ENCODE results near the gene NKX6-2. TPM values are rescaled to one million over a fixed set of nuclear protein-coding genes. Genes with fewer than 3 reads are reported as not detected.

NKX6-2 gene
- total and polyA plus RNA-seq, 2 experiments from 2014 or later, result 0.24 to 9.3 TPM

- TF ChIP-seq, protein P1, sequence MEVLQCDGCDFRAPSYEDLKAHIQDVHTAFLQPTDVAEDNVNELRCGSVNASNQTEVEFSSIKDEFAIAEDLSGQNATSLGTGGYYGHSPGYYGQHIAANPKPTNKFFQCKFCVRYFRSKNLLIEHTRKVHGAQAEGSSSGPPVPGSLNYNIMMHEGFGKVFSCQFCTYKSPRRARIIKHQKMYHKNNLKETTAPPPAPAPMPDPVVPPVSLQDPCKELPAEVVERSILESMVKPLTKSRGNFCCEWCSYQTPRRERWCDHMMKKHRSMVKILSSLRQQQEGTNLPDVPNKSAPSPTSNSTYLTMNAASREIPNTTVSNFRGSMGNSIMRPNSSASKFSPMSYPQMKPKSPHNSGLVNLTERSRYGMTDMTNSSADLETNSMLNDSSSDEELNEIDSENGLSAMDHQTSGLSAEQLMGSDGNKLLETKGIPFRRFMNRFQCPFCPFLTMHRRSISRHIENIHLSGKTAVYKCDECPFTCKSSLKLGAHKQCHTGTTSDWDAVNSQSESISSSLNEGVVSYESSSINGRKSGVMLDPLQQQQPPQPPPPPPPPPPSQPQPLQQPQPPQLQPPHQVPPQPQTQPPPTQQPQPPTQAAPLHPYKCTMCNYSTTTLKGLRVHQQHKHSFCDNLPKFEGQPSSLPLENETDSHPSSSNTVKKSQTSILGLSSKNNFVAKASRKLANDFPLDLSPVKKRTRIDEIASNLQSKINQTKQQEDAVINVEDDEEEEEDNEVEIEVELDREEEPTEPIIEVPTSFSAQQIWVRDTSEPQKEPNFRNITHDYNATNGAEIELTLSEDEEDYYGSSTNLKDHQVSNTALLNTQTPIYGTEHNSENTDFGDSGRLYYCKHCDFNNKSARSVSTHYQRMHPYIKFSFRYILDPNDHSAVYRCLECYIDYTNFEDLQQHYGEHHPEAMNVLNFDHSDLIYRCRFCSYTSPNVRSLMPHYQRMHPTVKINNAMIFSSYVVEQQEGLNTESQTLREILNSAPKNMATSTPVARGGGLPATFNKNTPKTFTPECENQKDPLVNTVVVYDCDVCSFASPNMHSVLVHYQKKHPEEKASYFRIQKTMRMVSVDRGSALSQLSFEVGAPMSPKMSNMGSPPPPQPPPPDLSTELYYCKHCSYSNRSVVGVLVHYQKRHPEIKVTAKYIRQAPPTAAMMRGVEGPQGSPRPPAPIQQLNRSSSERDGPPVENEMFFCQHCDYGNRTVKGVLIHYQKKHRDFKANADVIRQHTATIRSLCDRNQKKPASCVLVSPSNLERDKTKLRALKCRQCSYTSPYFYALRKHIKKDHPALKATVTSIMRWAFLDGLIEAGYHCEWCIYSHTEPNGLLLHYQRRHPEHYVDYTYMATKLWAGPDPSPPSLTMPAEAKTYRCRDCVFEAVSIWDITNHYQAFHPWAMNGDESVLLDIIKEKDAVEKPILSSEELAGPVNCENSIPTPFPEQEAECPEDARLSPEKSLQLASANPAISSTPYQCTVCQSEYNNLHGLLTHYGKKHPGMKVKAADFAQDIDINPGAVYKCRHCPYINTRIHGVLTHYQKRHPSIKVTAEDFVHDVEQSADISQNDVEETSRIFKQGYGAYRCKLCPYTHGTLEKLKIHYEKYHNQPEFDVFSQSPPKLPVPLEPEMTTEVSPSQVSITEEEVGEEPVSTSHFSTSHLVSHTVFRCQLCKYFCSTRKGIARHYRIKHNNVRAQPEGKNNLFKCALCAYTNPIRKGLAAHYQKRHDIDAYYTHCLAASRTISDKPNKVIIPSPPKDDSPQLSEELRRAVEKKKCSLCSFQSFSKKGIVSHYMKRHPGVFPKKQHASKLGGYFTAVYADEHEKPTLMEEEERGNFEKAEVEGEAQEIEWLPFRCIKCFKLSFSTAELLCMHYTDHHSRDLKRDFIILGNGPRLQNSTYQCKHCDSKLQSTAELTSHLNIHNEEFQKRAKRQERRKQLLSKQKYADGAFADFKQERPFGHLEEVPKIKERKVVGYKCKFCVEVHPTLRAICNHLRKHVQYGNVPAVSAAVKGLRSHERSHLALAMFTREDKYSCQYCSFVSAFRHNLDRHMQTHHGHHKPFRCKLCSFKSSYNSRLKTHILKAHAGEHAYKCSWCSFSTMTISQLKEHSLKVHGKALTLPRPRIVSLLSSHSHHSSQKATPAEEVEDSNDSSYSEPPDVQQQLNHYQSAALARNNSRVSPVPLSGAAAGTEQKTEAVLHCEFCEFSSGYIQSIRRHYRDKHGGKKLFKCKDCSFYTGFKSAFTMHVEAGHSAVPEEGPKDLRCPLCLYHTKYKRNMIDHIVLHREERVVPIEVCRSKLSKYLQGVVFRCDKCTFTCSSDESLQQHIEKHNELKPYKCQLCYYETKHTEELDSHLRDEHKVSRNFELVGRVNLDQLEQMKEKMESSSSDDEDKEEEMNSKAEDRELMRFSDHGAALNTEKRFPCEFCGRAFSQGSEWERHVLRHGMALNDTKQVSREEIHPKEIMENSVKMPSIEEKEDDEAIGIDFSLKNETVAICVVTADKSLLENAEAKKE (CRISPR knock-in tag; IDR thresholded peaks at IDR 0.05), result no peak
- TF ChIP-seq EZH2phosphoT487 (IDR thresholded peaks at IDR 0.05; ENCODE audit: unreplicated experiment) (no peak), ZNF331 (CRISPR knock-in tag; IDR thresholded peaks at IDR 0.05; ENCODE audit: low read depth) (no peak)
Observed at GRCh38 chr10:132777441-132777840, 8.5 kb downstream of the NKX6-2 start (continued).

DNA sequence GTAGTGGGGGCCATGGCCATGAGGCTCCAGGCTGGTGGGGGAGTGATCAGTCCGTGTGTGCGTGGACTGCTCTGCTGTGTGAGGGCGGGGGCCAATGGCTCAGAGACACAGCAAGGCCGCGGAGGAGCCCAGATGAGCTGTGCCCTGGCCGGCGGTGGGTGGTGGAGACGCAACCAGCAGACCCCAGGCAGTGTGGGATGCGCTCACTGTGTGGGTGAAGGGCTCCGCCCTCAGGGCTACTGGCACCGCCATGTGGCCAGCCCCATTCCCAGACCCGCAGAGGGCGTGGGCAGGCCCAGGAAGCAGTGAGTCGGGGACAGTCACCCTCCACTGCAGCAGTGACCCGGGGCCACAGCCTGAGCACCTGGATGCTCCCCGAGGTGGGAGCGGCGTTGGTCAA, 9.1 kb downstream of the NKX6-2 start:
- no peak overlapping the region for H2AFZ ChIP-seq
- no peaks in the 10 kb centered on the region for H3K9me2 ChIP-seq (ENCODE audit: insufficient read depth)
- H3K4me3 Mint-ChIP-seq, result no peak overlapping the region
- ATAC-seq (no peak), DNase-seq (ENCODE audit: low spot score) (no peak)
- H3K9me3 Mint-ChIP-seq, result no peaks in the 10 kb centered on the region; the same call in 1 of the 3 replicates
- no peak overlapping the region for H3K27ac ChIP-seq (ENCODE audit: low read depth)
- H3K4me2 ChIP-seq, result no peak overlapping the region
- H3K27me3 Mint-ChIP-seq (ENCODE audit: insufficient read depth, low read depth, poor library complexity), result peaks cover 17% of the 10 kb centered on the region
- no peaks in the 10 kb centered on the region for H3F3A ChIP-seq (replicated peaks; ENCODE audit: low read depth)
- no peak overlapping the region for H3K27ac Mint-ChIP-seq
- H3K36me3 ChIP-seq (ENCODE audit: insufficient read depth), result no peaks in the 10 kb centered on the region
- H4K20me1 ChIP-seq (replicated peaks; ENCODE audit: insufficient read depth), result no peaks in the 10 kb centered on the region; the same call in 1 of the 2 replicates
- peaks cover 6% of the 10 kb centered on the region for H3K36me3 Mint-ChIP-seq (ENCODE audit: low read depth)
- no peaks in the 10 kb centered on the region for H3K79me2 ChIP-seq (replicated peaks; ENCODE audit: insufficient read depth)
- H3K4me1 Mint-ChIP-seq, result peaks cover 5% of the 10 kb centered on the region; the same call in 2 of the 3 replicates
- no peaks in the 10 kb centered on the region for H3K4me1 ChIP-seq (ENCODE audit: insufficient read depth)
- H3K4me3 ChIP-seq, result no peak overlapping the region
- H3K27me3 ChIP-seq (ENCODE audit: insufficient read depth), result peaks cover 5% of the 10 kb centered on the region; the same call in 1 of the 2 replicates
- TF ChIP-seq ZNF331 (CRISPR knock-in tag; IDR thresholded peaks at IDR 0.05; ENCODE audit: low read depth) (no peak), STAT1 (IDR thresholded peaks at IDR 0.05; ENCODE audit: unreplicated experiment) (no peak), POLR2AphosphoS5 (IDR thresholded peaks at IDR 0.05; ENCODE audit: low read depth) (no peak), JUNB (IDR thresholded peaks at IDR 0.05; ENCODE audit: unreplicated experiment) (no peak), EZH2phosphoT487 (IDR thresholded peaks at IDR 0.05; ENCODE audit: unreplicated experiment) (no peak), CREB1 (CRISPR knock-in tag; IDR thresholded peaks at IDR 0.05; ENCODE audit: low read depth) (no peak), EZH2 (IDR thresholded peaks at IDR 0.05; ENCODE audit: low read depth, unreplicated experiment) (no peak), CTCF (conservative IDR thresholded peaks at IDR 0.05; ENCODE audit: low read depth in 2 of 2) (no peak)
- TF ChIP-seq, protein P2, sequence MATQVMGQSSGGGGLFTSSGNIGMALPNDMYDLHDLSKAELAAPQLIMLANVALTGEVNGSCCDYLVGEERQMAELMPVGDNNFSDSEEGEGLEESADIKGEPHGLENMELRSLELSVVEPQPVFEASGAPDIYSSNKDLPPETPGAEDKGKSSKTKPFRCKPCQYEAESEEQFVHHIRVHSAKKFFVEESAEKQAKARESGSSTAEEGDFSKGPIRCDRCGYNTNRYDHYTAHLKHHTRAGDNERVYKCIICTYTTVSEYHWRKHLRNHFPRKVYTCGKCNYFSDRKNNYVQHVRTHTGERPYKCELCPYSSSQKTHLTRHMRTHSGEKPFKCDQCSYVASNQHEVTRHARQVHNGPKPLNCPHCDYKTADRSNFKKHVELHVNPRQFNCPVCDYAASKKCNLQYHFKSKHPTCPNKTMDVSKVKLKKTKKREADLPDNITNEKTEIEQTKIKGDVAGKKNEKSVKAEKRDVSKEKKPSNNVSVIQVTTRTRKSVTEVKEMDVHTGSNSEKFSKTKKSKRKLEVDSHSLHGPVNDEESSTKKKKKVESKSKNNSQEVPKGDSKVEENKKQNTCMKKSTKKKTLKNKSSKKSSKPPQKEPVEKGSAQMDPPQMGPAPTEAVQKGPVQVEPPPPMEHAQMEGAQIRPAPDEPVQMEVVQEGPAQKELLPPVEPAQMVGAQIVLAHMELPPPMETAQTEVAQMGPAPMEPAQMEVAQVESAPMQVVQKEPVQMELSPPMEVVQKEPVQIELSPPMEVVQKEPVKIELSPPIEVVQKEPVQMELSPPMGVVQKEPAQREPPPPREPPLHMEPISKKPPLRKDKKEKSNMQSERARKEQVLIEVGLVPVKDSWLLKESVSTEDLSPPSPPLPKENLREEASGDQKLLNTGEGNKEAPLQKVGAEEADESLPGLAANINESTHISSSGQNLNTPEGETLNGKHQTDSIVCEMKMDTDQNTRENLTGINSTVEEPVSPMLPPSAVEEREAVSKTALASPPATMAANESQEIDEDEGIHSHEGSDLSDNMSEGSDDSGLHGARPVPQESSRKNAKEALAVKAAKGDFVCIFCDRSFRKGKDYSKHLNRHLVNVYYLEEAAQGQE (IDR thresholded peaks at IDR 0.05; ENCODE audit: unreplicated experiment), result no peak
